Epithelial cell of proximal tubule (primary cell): ENCODE data around the gene PIP4K2B. TPM values are rescaled to one million over a fixed set of nuclear protein-coding genes. Genes with fewer than 3 reads are reported as not detected.

ENCODE experiments used
- DNase-seq: peaks from one replicate; pipeline ENCODE4 v3.0.0-alpha.2; 2011; ENCODE audit warnings: low read depth
- H3K4me3 ChIP-seq: 2 replicates; pipeline ENCODE4 v1.5.1; 2011; ENCODE audit warnings: low read depth, mild to moderate bottlenecking, low read length
- CTCF ChIP-seq: conservative IDR thresholded peaks from 2 replicates; pipeline ENCODE4 v1.5.1; 2012; ENCODE audit warnings: low read depth, mild to moderate bottlenecking, low read length
- total RNA-seq: library from RNA; depleted of rRNA; stranded (reverse); fragments of >200 nt; gene quantifications from 2 replicates; pipeline ENCODE4 v1.2.3, GENCODE V29; 2015

PIP4K2B gene
- total RNA-seq, 1 donor from 2014 or later, result 20.9 TPM

- no peak for DNase-seq
- no peak overlapping the region for H3K4me3 ChIP-seq
- TF ChIP-seq CTCF, result no peak
These were observed 55.7 kb downstream of the PIP4K2B start for GRCh38 chr17:38743556-38744171.

GRCh38 chr17:38742411-38743308, 56.7 kb downstream of the PIP4K2B start:
- no peak for DNase-seq
- TF ChIP-seq CTCF, result no peak
- H3K4me3 ChIP-seq, result no peak overlapping the region

- H3K4me3 ChIP-seq, result no peak overlapping the region
- no peak for DNase-seq
- TF ChIP-seq CTCF, result no peak
These were observed 57.4 kb downstream of the PIP4K2B start for GRCh38 chr17:38741921-38742410.

GRCh38 chr17:38741461-38741860, 57.9 kb downstream of the PIP4K2B start:
- DNase-seq, result no peak
- H3K4me3 ChIP-seq, result no peak overlapping the region
- TF ChIP-seq CTCF, result no peak

GRCh38 chr17:38740806-38741205, 58.5 kb downstream of the PIP4K2B start:
- TF ChIP-seq CTCF, result no peak

GRCh38 chr17:38740044-38740443, 59.3 kb downstream of the PIP4K2B start:
- H3K4me3 ChIP-seq, result no peak overlapping the region
- DNase-seq, result no peak
- no peak for TF ChIP-seq CTCF

More at GRCh38 chr17:38740806-38741205, 58.5 kb downstream of the PIP4K2B start:
- no peak for DNase-seq
- H3K4me3 ChIP-seq, result no peak overlapping the region
